GM12801 (cell line): Measurements from ENCODE around the gene HS3ST6.

ENCODE experiments used
- TF ChIP-seq, protein P1 (sequence below): IDR thresholded peaks from one replicate; pipeline ENCODE4 v1.5.1; 2011; ENCODE audit warnings: control low read depth; ENCODE audit not compliant: insufficient read length; ENCODE audit errors: extremely low read depth

HS3ST6 gene

DNA sequence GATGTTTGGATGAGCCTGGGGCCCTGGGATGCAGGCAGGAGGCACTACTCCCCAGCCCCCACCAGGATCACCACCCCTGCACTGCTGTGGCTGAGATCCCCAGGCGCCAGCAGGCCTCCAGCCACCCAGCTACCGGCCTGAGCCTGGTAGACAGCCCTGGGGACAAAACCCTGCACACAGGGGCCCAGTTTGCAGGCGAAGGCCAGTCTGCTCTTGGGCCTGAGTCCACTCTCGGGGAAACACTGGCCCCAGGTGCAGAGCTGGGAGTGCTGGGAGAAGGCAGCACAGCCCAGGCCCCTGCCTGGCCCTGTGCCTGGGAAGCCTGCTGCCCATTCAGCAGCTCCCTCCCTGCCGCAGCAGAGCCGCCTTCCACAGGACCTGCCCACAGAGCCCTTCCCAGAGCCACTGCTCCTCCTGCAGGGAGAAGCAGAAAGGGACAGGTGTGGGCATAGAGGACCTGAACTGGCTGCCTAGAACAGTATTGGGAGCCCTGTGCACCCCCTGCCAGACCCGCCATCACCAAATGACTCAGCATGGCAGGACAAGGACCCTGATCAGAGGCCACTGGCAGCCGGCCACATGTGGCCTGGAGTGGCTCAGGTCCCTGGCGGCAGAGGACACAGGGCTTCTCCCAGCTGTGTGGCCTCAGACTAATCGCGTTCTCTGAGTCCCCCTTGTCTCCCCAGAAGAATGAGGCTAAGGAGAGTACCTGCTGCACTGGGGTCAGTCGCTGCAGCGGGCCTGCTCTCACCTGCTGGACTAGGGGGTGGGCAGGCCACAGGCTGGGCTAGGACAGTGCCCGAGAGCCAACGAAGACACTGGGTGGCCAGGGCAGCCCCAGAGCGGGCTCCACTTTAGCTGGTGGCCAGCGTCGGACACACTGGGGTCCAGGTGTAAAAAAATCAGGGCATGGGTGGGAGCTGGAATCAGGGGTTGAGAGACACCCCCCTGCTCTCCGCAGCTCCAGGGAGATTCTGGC, 14.1 kb upstream of the HS3ST6 start:
- TF ChIP-seq, protein P1, sequence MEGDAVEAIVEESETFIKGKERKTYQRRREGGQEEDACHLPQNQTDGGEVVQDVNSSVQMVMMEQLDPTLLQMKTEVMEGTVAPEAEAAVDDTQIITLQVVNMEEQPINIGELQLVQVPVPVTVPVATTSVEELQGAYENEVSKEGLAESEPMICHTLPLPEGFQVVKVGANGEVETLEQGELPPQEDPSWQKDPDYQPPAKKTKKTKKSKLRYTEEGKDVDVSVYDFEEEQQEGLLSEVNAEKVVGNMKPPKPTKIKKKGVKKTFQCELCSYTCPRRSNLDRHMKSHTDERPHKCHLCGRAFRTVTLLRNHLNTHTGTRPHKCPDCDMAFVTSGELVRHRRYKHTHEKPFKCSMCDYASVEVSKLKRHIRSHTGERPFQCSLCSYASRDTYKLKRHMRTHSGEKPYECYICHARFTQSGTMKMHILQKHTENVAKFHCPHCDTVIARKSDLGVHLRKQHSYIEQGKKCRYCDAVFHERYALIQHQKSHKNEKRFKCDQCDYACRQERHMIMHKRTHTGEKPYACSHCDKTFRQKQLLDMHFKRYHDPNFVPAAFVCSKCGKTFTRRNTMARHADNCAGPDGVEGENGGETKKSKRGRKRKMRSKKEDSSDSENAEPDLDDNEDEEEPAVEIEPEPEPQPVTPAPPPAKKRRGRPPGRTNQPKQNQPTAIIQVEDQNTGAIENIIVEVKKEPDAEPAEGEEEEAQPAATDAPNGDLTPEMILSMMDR = no peak

DNA sequence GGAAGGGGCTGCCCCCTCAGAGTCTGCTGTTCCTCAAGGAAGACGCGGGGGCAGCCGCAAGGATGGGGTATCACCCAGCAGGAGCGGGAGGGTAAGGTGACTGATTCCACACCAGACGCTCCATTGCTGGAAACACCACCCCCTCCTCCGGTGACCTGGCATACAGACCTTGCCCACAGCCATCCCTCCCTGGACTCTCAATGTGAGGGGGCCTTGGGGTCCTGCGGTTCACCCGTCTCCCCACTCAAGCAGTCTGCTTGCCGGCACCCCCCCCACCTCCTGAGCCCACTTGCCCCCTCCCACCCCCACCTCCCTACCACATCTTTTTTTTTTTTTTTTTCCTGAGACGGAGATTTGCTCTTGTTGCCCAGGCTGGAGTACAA, 12.1 kb upstream of the HS3ST6 start:
- TF ChIP-seq, protein P1 = no peak

DNA sequence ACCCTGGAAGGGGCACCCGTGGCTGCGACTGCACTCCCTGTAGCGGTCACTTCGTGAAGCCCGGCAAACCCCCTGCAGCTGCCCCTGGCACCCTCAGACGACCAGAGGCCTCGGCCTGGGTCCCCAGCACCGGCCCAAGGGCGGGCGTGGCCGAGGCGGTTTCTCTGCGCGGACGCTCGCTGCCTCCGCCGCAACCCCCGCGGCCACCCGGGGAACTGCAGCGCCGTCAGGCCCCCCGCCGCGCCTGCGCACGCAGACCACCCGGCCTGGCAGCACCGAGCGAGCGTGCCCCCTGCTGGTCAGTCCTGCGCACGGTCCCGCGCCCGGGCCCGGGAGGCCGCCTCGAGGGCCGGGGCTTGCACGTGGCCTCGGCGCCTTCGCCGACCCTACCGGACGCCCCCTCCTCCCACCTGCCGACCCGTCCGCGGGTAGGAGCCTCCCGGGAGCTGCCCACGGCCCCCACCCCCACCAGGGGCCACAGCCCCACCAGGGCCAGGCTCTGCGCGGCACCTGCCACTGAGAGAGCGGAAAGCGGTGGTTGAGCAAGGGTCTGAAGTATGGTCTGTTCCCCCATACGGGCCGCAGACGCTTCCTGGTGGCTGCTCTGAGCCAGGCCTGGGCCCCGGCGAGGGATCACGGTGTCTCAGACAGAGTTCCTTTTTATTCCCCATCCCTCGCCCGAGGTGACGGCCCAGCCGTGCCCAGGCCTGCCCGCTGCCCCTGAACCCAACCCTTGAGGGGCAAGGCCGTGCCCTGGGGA, 11.5 kb upstream of the HS3ST6 start:
- TF ChIP-seq, protein P1 = no peak

DNA sequence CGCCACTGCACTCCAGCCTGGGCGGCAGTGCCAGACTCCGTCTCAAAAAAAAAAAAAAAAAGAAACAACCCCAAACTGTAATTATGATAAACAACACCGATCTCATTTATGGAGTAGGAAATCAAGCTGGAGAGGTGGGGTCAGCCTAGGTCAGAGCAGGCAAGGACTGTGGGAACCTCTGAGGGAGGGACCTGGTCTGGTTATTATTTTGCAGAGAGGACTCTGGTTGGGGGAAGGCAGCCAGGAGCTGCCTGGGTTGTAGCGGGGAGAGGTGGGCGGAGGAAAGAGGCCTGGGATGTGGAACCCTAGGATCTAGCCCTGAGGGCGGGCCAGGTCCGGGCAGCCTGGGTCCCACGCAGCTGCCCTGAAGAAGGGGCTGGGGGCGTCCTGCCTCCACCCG, 10.9 kb upstream of the HS3ST6 start:
- TF ChIP-seq, protein P1 = no peak

DNA sequence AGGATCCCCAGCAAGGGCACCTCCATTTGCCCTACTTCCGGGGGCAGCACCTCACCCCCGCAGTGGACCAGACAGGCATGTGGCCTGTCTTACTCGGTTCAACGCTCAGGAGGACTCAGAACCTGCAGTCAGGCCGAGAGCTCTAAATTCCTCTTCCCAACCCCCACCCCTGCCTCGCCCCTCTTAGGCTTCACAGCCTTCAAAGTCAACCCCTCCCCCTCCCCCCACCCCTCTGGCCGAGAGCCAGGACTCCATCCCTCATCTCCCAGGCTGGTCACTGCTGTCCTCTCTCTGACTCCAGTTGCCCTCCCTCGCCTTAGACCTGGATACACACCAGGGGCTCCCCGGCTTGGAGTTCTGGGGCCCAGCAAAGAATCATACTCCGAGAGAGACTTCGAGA, 8.1 kb upstream of the HS3ST6 start:
- TF ChIP-seq, protein P1 = no peak

DNA sequence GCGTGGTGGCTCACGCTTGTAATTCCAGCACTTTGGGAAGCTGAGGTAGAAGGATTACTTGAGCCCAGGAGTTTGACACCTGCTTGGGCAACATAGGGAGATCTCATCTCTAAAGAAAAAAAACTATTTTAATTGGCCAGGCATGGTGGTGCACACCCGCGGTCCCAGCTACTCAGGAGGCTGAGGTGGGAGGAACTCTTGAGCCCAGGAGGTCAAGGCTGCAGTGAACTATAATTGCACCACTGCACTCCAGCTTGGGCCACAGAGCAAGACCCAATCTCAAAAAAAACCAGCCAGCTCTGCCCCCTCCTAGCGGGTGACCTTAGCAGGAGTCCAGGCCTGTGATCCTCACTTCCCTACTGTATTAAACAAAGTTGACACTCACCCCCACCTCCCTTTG, 5.9 kb upstream of the HS3ST6 start:
- TF ChIP-seq, protein P1 = no peak

DNA sequence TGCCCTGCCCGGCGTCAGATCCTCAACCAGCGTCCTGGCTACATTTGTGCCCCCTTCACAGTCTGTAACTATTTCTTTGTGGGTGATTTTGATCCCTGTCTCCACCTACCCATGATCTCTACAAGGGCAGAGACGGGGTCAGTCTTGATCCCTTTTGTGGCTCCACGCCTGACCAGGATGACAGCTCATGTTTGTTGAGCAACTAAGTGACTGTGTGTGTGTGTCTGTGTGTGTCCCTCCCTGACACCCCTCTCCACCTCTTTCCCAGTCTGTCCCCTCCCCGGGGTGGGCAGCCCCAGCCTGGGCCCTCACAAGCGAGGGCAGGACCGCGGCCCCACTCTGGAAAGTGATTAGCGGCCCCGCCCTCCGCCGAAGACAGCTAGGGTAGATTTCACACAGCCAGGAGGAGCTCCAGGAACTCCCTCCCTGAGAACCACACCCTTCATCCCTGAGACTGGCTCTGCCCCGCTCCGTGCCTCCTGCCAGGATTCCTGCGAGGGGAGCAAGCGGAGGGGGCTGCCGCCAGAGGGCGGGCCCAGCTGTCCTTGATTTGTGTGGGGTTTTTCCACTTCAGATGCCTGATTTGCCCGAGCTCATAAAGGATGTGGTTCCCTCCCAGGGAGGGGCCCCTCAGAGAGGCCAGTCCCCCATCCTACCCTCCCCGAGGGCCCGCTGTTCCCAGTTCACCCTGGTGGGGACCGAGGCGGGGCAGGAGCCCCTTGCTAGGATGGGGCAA, 5.3 kb upstream of the HS3ST6 start:
- TF ChIP-seq, protein P1 = no peak
